Stomach (tissue), 4 donors: ENCODE measurements around the gene HTRA2.

ENCODE experiments used
- EP300 ChIP-seq: sonication (generic); formaldehyde crosslinking; IDR thresholded peaks from one replicate; pipeline ENCODE4 v1.6.1; 2017; ENCODE audit warnings: antibody characterized with exemption
- TF ChIP-seq, protein P1 (sequence below), 7 experiments: fragments of 450-650 bp in 4 of 7; fragments of 200-600 bp in 3 of 7; sonication (generic) in 3 of 7; IDR thresholded peaks; one replicate each; pipeline ENCODE4 v1.5.1; 2016 to 2019; ENCODE audit warnings: antibody characterized with exemption in 7 of 7, control low read depth in 2 of 7, mild to moderate bottlenecking in 1 of 7

DNA sequence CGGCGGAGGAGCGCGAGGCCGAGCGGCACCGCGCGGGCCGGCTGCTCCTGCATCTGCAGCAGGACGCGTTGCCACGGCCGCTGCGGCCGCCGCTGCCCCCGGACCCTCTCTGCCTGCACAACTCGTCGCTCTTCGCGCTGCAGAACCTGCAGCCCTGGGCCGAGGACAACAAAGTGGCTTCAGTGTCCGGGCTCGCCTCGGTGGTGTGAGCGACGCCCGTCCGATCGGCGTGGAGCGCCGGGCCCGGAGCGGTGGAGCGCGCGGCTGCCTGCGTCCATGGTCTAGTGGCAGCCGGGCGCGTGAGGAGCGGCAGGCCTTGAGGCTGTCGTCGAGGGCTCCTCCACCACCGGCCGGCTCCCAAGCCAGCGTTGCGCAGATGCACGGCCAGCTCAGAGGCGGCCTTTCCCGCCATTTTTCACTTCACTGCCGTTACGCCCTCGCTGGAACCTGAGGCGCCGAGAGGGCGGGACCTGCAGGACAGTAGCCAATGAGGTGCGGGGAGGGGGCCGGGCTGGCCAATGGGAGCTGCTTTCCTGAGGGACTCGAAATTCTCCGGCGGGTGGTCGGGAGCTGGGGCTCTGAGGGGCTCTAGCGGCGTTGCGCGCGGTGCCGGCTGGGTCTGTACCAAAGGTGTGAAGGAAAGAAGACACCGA lies 13.6 kb upstream of the HTRA2 start:
- TF ChIP-seq, protein P1, sequence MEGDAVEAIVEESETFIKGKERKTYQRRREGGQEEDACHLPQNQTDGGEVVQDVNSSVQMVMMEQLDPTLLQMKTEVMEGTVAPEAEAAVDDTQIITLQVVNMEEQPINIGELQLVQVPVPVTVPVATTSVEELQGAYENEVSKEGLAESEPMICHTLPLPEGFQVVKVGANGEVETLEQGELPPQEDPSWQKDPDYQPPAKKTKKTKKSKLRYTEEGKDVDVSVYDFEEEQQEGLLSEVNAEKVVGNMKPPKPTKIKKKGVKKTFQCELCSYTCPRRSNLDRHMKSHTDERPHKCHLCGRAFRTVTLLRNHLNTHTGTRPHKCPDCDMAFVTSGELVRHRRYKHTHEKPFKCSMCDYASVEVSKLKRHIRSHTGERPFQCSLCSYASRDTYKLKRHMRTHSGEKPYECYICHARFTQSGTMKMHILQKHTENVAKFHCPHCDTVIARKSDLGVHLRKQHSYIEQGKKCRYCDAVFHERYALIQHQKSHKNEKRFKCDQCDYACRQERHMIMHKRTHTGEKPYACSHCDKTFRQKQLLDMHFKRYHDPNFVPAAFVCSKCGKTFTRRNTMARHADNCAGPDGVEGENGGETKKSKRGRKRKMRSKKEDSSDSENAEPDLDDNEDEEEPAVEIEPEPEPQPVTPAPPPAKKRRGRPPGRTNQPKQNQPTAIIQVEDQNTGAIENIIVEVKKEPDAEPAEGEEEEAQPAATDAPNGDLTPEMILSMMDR (IDR thresholded peaks at IDR 0.05) = no peak
- TF ChIP-seq EP300 = no peak
